KMS-11 (cell line): ENCODE measurements around the gene TCEAL9.
A peak's percentile ranks its signal among the peaks of the same experiment; 100 is the strongest.

Experiments used
- H2AFZ ChIP-seq: fragments of 200-600 bp; sonication (generic); 2 replicates; pipeline ENCODE4 v1.6.1; 2016; ENCODE audit warnings: antibody characterized with exemption, mixed run types, low read depth
- H3K27ac ChIP-seq: fragments of 200-600 bp; sonication (generic); 2 replicates; pipeline ENCODE4 v1.6.1; 2016; ENCODE audit warnings: mild to moderate bottlenecking, mixed run types
- H3K27me3 ChIP-seq: fragments of 200-600 bp; sonication (generic); 2 replicates; pipeline ENCODE4 v1.6.1; 2017; ENCODE audit warnings: mild to moderate bottlenecking, low read depth, mixed run types, moderate library complexity; ENCODE audit not compliant: insufficient read depth
- H3K36me3 ChIP-seq: fragments of 200-600 bp; sonication (generic); 2 replicates; pipeline ENCODE4 v1.6.1; 2017; ENCODE audit warnings: mild to moderate bottlenecking, mixed run types; ENCODE audit not compliant: insufficient read depth
- H3K4me1 ChIP-seq: fragments of 200-600 bp; sonication (generic); 2 replicates; pipeline ENCODE4 v1.6.1; 2016; ENCODE audit warnings: mild to moderate bottlenecking, low read depth, mixed run types; ENCODE audit not compliant: poor library complexity, severe bottlenecking
- H3K4me2 ChIP-seq: fragments of 200-600 bp; sonication (generic); 2 replicates; pipeline ENCODE4 v1.7.0; 2016; ENCODE audit warnings: mild to moderate bottlenecking, mixed run types
- H3K4me3 ChIP-seq: fragments of 200-600 bp; sonication (generic); IDR thresholded peaks from 2 replicates; pipeline ENCODE4 v1.6.1; 2017; ENCODE audit warnings: low read depth, low read length, mixed read lengths; ENCODE audit not compliant: insufficient read depth
- H3K79me2 ChIP-seq: fragments of 200-600 bp; sonication (generic); 2 replicates; pipeline ENCODE4 v1.6.1; 2016; ENCODE audit warnings: low read depth, mixed run types; ENCODE audit not compliant: insufficient read depth
- H3K9ac ChIP-seq: fragments of 200-600 bp; sonication (generic); 2 replicates; pipeline ENCODE4 v1.6.1; 2016; ENCODE audit warnings: mild to moderate bottlenecking, mixed run types
- H4K20me1 ChIP-seq: fragments of 200-600 bp; sonication (generic); 2 replicates; pipeline ENCODE4 v1.6.1; 2016; ENCODE audit warnings: mild to moderate bottlenecking, mixed run types; ENCODE audit not compliant: insufficient read depth
- CTCF ChIP-seq: fragments of 200-600 bp; sonication (generic); conservative IDR thresholded peaks from 2 replicates; pipeline ENCODE4 v1.6.1; 2017; ENCODE audit warnings: low read depth, mild to moderate bottlenecking, antibody characterized with exemption, low read length, moderate library complexity, mixed read lengths

Gene TCEAL9

GRCh38 chrX:103376118-103376978 lies 20.0 kb downstream of the TCEAL9 start, which contains the start of gene BEX3:
TSS of gene BEX3 (plus strand) at chrX:103376538. CDS start at chrX:103377522, 984 bp downstream.
- TF ChIP-seq CTCF: no peak
- Histone ChIP-seq H3K27me3 (no peaks in the 10 kb centered on the region), H2AFZ (peak within 1 kb of the TSS; percentile 90), H3K27ac (peak within 1 kb of the TSS; percentile 68), H3K4me2 (peak within 1 kb of the TSS; percentile 54; the same call in 1 of the 2 replicates), H3K4me3 (no peak within 1 kb of the TSS), H4K20me1 (no peaks in the 10 kb centered on the region), H3K36me3 (no peaks in the 10 kb centered on the region), H3K79me2 (no peaks in the 10 kb centered on the region), H3K9ac (peak within 1 kb of the TSS; percentile 77), H3K4me1 (peaks cover 3% of the 10 kb centered on the region)

GRCh38 chrX:103376979-103377324 lies 20.6 kb downstream of the TCEAL9 start:
- Histone ChIP-seq H4K20me1 (no peaks in the 10 kb centered on the region), H3K79me2 (no peaks in the 10 kb centered on the region), H3K4me1 (peaks cover 3% of the 10 kb centered on the region), H3K9ac (peak overlapping the region; percentile 46; the same call in 1 of the 2 replicates), H3K4me2 (peak overlapping the region; percentile 54; the same call in 1 of the 2 replicates), H3K27ac (peak overlapping the region; percentile 24; the same call in 1 of the 2 replicates), H3K27me3 (no peaks in the 10 kb centered on the region), H3K4me3 (no peak overlapping the region), H3K36me3 (no peaks in the 10 kb centered on the region), H2AFZ (peak overlapping the region; percentile 59; the same call in 1 of the 2 replicates)
- no peak for TF ChIP-seq CTCF

- H3K4me1 ChIP-seq: peaks cover 3% of the 10 kb centered on the region
- H3K27ac ChIP-seq: no peak overlapping the region
- H4K20me1 ChIP-seq: no peaks in the 10 kb centered on the region
- H3K79me2 ChIP-seq: no peaks in the 10 kb centered on the region
- no peaks in the 10 kb centered on the region for H3K27me3 ChIP-seq
- H3K9ac ChIP-seq: no peak overlapping the region
- H3K4me3 ChIP-seq: no peak overlapping the region
- H3K4me2 ChIP-seq: no peak overlapping the region
- TF ChIP-seq CTCF: no peak
- no peak overlapping the region for H2AFZ ChIP-seq
- H3K36me3 ChIP-seq: no peaks in the 10 kb centered on the region
Observed at GRCh38 chrX:103378990-103379389, 22.7 kb downstream of the TCEAL9 start.

GRCh38 chrX:103382877-103383276 lies 26.6 kb downstream of the TCEAL9 start:
- H3K9ac ChIP-seq: no peak overlapping the region
- H3K27me3 ChIP-seq: no peaks in the 10 kb centered on the region
- H3K4me3 ChIP-seq: no peak overlapping the region
- H3K4me1 ChIP-seq: no peaks in the 10 kb centered on the region
- no peak for TF ChIP-seq CTCF
- H4K20me1 ChIP-seq: no peaks in the 10 kb centered on the region
- no peak overlapping the region for H3K27ac ChIP-seq
- H3K36me3 ChIP-seq: no peaks in the 10 kb centered on the region
- no peak overlapping the region for H3K4me2 ChIP-seq
- no peaks in the 10 kb centered on the region for H3K79me2 ChIP-seq
- no peak overlapping the region for H2AFZ ChIP-seq
